Measurements from ENCODE around the gene HIVEP1. TPM values are rescaled to one million over a fixed set of nuclear protein-coding genes. Genes with fewer than 3 reads are reported as not detected.
A peak's percentile ranks its signal among the peaks of the same experiment; 100 is the strongest.

Gene HIVEP1
- total RNA-seq, 1 donor from 2014 or later: 23.7 TPM

- no peak for ATAC-seq
Measured at GRCh38 chr6:12198851-12199250, 186.7 kb downstream of the HIVEP1 start.

GRCh38 chr6:12200015-12200564, 188.0 kb downstream of the HIVEP1 start:
- ATAC-seq: no peak

- ATAC-seq: no peak
Measured at GRCh38 chr6:12200761-12201160, 188.6 kb downstream of the HIVEP1 start.

GRCh38 chr6:12203001-12203400, 190.9 kb downstream of the HIVEP1 start:
- no peak for ATAC-seq

GRCh38 chr6:12208190-12208589, 196.1 kb downstream of the HIVEP1 start:
- ATAC-seq: peak; percentile 97

- ATAC-seq: no peak
Measured at GRCh38 chr6:12208673-12209072, 196.6 kb downstream of the HIVEP1 start.

Other genes starting within 250 kb of the HIVEP1 start
- 0.72 TPM for gene ADTRP, start 233.5 kb upstream of the HIVEP1 start, total RNA-seq